C4-2B (cell line): Measurements from ENCODE around the gene PPFIBP1.
"Not testable (repeated sequence)": the region's sequence is repeated elsewhere in the genome, so short reads cannot be mapped to it uniquely, and the experiment has no call there.

Source experiments
- H3K27ac ChIP-seq: fragments of 450-650 bp; 2 replicates; pipeline ENCODE4 v1.5.1; 2017
- ZFX ChIP-seq: fragments of 450-650 bp; IDR thresholded peaks from 2 replicates; pipeline ENCODE4 v1.6.1; 2017
- TF ChIP-seq, protein P1 (sequence below): fragments of 450-650 bp; conservative IDR thresholded peaks from 2 replicates; pipeline ENCODE4 v1.5.1; 2017; ENCODE audit warnings: mild to moderate bottlenecking

Gene PPFIBP1

DNA sequence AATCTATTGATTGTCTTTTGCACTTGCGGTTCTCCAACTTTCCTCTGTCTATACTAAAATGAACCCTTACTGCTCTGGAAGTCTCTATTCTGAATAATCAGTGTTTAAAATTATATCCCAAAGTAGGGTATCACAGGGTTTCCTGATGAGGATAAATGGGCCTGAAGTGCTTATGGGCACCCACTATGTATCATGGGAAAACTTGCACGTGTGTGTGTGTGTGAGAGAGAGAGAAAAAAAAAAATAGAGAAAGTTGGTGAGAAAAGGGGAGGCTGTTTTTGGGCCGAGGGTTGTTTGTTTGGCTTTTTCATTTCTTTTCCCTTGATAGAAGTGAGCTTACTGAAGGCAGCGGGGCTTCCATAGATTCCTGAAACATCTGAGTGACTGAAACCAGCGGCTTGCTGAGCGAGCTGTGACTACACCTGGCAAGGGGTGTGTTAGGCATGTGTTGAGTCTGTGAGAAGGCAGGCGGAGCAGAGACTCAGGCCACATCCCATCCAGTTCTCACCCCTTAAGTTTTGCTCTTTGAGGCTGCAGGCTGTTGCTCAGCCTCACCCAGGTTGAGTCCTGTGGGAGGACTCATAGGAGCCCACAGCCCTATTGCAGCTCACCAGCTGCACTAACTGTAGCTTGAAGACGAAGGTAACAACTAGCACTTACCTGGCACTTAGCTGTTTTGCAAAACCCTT is 17.2 kb downstream of the PPFIBP1 start:
- TF ChIP-seq, protein P1, sequence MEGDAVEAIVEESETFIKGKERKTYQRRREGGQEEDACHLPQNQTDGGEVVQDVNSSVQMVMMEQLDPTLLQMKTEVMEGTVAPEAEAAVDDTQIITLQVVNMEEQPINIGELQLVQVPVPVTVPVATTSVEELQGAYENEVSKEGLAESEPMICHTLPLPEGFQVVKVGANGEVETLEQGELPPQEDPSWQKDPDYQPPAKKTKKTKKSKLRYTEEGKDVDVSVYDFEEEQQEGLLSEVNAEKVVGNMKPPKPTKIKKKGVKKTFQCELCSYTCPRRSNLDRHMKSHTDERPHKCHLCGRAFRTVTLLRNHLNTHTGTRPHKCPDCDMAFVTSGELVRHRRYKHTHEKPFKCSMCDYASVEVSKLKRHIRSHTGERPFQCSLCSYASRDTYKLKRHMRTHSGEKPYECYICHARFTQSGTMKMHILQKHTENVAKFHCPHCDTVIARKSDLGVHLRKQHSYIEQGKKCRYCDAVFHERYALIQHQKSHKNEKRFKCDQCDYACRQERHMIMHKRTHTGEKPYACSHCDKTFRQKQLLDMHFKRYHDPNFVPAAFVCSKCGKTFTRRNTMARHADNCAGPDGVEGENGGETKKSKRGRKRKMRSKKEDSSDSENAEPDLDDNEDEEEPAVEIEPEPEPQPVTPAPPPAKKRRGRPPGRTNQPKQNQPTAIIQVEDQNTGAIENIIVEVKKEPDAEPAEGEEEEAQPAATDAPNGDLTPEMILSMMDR, result no peak
- no peak for TF ChIP-seq ZFX
- peak overlapping the region; percentile 13; the same call in 1 of the 2 replicates for H3K27ac ChIP-seq

DNA sequence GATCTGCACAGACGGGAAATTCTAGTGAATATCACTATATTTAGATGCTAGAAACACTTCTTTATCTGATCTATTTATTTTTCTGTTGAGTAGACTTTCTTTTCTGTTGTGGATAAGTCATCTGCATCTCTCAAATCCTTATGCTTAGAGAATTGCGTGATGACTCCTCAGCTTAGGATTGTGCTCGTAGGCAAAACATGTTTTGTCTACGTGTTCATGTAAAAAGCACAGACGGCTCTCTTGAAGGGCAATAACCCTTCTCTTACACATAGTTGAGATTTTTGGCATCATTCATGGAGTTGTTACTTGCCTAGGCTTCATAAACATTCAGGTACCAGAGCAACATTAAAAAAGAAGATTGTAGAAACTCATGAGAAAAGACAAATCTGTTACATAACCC is 18.6 kb downstream of the PPFIBP1 start:
- H3K27ac ChIP-seq, result no peak overlapping the region
- no peak for TF ChIP-seq ZFX
- TF ChIP-seq, protein P1, result no peak

DNA sequence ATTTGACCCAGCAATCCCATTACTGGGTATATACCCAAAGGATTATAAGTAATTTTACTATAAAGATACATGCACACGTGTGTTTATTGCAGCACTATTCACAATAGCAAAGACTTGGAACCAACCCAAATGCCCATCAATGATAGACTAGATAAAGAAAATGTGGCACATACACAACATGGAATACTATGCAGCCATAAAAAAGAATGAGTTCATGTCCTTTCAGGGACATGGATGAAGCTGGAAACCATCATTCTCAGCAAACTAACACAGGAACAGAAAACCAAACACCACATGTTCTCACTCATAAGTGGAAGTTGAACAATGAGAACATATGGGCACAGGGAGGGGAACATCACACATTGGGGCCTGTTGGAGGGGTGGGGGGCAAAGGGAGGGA is 20.9 kb downstream of the PPFIBP1 start:
- H3K27ac ChIP-seq, result not testable (repeated sequence)

DNA sequence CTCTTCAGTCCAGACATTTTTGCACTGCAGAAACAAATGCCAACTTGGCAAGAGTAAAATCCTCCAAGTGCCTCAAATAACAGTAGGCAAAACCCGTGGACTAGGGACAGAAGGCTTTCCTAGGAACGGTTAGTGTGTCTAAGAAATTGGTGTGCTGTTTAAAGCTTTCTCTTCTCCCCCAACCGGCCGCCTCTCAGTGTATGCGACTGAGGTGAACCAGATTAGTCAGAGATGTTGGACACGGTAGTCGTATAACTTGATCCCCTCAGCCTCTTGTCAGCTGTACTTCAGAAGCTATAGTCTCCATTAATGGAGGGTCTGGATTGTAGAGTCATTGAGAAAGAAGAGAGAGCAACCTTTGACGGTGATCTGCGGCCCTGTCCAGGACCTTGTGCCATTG is 21.7 kb downstream of the PPFIBP1 start:
- no peak overlapping the region for H3K27ac ChIP-seq
- TF ChIP-seq, protein P1, result no peak
- no peak for TF ChIP-seq ZFX

DNA sequence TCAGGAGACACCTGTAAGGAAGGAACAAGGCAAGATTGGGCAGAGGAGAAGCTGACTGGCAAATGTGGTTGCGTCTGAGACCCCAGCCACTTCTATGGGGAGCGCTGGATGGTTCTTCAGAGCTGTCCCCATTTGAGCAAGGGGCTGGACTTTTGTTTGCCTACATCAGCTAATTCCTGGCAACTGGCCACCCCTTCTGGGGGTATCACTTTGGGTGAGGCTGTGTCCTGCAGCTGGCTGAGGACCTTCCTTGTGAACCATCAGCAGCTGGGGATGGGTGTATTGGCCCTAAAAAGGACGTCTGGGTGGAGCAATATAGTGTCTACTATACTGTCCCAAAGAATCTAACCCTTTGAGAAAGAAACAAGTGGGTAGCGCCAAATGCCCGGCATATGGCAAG is 23.6 kb downstream of the PPFIBP1 start:
- no peak for TF ChIP-seq ZFX
- TF ChIP-seq, protein P1, result no peak
- no peak overlapping the region for H3K27ac ChIP-seq

DNA sequence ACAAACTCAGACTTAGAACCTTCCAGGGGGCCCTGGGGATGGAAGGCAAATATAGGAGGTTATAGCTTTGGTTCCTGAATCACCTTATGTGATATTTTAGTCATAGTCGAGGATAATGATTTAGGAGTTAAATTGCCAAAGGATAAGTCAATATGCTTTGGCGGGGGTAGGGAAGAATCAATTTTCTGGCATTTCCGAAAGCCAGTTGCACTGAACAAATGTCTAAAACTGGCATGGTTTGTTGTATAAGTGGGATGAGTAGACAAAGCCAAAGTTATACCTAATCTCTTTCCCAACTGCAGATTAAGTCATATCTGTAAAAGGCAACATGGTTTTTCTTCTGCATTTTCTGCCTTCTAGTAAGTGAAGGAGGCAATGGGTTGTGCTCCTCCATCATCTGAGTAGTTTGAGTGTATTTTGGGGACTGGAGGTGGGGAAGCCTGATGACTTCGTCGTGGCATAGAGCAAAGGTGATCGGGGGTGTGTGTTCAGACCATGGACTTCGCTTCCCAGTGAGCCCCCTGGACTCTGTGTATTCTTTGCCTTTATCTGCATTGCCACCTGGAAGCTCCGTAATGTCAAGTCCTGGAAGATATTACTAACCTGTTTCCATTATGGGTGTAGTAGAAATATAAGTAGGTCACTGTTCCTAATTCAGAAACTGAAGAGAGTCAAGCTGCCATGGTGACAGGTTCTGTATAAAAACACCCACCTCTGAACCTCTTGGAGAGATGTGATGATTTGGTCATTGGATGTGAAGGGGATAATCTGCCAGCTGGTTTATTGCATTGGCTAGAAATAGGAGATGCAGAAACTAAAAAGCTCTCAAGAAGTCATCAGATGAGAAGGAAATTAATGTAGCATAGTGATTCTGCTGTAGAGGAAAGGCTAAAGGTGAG is 24.5 kb downstream of the PPFIBP1 start:
- no peak overlapping the region for H3K27ac ChIP-seq
- TF ChIP-seq ZFX, result no peak
- TF ChIP-seq, protein P1, result no peak

DNA sequence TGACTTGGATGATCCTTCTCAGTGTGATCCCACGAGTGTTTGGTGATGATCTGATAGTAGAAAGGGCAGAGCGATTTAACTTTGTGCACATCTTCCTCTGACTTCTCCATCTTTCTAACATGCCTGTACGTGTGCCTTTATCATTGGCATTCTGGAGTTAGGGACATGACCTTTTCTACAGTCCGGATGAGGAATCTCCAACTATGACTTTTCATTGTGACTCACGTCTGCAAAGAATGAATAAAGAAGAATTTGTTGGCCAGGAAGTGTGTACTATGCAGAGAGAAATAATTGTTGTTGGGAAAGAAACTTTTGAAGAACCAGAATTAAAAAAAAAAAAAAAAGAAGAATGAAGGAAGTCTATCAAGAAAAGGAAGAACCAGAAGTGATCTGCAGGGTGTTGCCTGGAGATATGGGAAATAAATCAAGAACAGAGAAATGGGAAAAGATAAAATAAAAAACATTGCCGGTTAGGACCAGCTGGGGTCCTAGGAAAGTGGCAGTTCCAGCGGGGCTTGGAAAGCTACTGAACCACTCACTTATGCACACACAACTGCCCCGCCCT is 25.3 kb downstream of the PPFIBP1 start:
- no peak overlapping the region for H3K27ac ChIP-seq
- TF ChIP-seq, protein P1, result no peak
- no peak for TF ChIP-seq ZFX
